GM18499 (cell line): ENCODE measurements around the gene TLCD1.

ENCODE experiments used
- ATAC-seq: cut with Tn5 transposase; IDR thresholded peaks from one replicate; pipeline ENCODE4 v1.9.1; 2021; ENCODE audit warnings: moderate number of reproducible peaks; ENCODE audit not compliant: insufficient read depth, unreplicated experiment

Gene TLCD1

GRCh38 chr17:28700830-28701492 is 25.1 kb downstream of the TLCD1 start:
- no peak for ATAC-seq

GRCh38 chr17:28700278-28700677 is 25.8 kb downstream of the TLCD1 start:
- ATAC-seq, result no peak

- ATAC-seq, result no peak
Measured at GRCh38 chr17:28698253-28698941, 27.6 kb downstream of the TLCD1 start.

DNA sequence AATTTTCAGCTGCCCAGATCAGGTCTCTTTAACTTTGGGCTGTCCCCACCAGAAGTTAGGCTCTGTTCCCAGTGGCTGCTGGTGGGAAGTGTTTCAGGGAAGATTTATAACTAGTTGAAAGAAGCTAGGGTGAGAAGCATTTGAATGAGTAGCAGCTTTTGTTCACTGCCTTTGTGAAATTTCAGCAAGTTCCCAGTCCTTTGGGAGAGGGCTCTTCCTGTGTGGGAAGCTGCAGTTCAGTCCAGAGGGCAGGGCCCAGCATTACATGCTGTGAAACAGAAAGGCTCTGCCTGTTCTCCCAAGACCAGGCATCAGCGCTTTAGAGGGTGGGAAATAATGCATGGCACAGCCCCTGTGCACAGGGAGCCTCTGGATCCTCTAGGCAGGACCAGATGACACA is 32.2 kb downstream of the TLCD1 start:
- ATAC-seq, result no peak

- ATAC-seq, result no peak
Measured at GRCh38 chr17:28689011-28689410, 37.0 kb downstream of the TLCD1 start.

DNA sequence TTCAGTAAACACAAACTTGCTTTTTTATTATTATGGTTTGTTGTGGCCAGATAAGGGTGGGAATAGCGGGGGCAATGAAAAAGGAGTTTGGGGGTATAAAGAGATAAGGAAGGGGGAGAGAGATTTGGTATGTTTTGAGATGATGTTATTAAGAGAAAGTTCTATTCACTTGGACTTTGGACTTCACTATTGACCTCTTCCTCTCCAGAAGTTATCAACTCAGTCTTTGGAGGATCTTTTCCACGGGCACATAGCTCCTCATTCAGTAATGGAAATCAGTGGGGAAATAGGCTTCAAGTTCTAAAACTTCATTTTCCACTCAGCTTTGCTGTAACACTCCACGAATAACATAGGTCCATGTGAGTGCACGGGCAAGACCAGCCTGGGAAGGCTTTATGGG is 37.6 kb downstream of the TLCD1 start:
- no peak for ATAC-seq

DNA sequence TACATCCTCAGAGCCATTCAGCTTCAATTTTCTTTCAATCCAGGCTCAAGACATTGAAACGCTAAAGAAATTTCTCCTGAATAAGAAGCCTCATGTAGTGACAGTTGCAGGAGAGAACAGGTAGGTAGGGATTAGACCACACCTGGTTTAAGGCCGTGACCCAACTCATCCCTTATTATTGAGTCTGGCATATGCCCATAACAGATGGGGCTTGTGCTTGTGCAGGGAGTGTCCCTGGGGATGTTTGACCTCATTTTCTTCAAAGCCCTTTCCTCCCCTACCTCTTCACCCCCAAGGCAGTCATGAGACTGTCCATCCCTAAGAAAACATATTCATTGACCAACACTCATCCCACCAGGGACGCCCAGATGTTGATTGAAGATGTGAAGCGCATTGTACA is 39.7 kb downstream of the TLCD1 start:
- ATAC-seq, result no peak

GRCh38 chr17:28685366-28685765 is 40.7 kb downstream of the TLCD1 start:
- no peak for ATAC-seq

DNA sequence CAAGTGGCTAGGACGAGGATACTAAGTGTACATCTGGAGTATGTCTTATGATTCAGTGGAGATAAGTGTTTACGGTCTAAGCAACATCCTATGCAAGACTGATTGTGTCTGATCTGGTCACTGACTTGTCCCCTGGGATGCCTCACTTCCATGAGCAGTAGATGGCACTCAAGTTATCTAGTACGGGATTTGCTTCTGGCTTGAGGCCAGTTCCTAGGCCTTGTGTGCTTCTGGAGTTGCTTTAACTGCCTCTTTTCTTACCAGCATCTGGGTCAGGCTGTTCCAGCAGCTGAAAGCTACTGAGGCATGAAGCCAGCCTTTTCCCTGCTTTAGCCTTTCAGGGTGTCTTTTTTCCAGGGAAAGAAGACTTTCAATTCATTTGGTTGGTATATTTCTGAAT is 41.1 kb downstream of the TLCD1 start:
- ATAC-seq, result no peak

- no peak for ATAC-seq
Measured at GRCh38 chr17:28682655-28683054, 43.4 kb downstream of the TLCD1 start.

DNA sequence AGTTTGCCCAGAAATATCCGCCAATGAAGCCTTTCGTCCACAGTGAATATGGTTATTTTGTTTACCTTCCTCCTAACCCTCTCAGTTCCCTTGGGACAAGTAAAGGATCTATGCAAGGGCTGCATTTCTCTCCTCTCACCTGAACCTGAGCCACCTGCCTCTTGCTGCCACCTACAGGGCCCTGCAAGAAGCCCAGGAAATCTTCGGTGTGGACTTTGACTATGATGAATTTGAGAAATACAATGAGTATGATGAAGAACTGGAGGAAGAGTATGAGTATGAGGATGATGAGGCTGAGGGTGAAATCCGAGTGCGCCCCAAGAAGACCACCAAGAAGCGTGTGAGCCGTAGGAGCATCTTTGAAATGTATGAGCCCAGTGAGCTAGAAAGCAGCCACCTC is 50.1 kb downstream of the TLCD1 start:
- no peak for ATAC-seq

DNA sequence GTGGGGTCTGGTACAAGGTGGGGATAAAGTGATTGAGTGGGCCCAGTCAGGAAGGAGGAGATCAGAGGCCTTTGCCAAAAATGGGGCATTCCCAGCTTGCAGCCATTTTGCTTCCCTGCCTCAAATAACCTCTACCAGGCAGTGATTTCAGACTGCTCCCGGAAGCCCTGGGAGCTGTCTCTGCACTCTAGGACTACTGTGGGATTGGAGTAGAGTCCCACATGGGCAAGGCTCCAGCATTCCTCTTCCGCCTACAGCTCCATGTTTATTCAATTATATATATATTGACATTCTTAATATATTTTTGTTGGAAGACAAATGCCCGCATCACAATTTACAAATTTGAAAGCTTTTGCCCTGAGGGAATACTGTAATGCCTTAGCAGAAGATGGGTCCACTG is 50.5 kb downstream of the TLCD1 start:
- ATAC-seq, result no peak
